ENCODE measurements around the gene GPS1. TPM values are rescaled to one million over a fixed set of nuclear protein-coding genes. Genes with fewer than 3 reads are reported as not detected.

The GPS1 gene
- polyA plus RNA-seq, 4 donors: 98.9 to 158 (median 137) TPM

- DNase-seq (ENCODE audit: low read depth in 4 of 4, low spot score in 2 of 4): no peak
These were observed 35.5 kb downstream of the GPS1 start for GRCh38 chr17:82086941-82087906.

GRCh38 chr17:82087961-82088837 lies 36.5 kb downstream of the GPS1 start:
- no peak for DNase-seq (ENCODE audit: low read depth in 4 of 4, low spot score in 2 of 4)

- no peak for DNase-seq (ENCODE audit: low read depth in 4 of 4, low spot score in 2 of 4)
These were observed 37.4 kb downstream of the GPS1 start for GRCh38 chr17:82088838-82089722.

- no peak for DNase-seq (ENCODE audit: low read depth in 4 of 4, low spot score in 2 of 4)
These were observed 38.2 kb downstream of the GPS1 start for GRCh38 chr17:82089723-82090548.

GRCh38 chr17:82090549-82091263 lies 39.0 kb downstream of the GPS1 start:
- DNase-seq (ENCODE audit: low read depth in 4 of 4, low spot score in 2 of 4): no peak

GRCh38 chr17:82091264-82092066 lies 39.8 kb downstream of the GPS1 start:
- no peak for DNase-seq (ENCODE audit: low read depth in 4 of 4, low spot score in 2 of 4)

GRCh38 chr17:82092094-82092586 lies 40.4 kb downstream of the GPS1 start:
- DNase-seq (ENCODE audit: low read depth in 4 of 4, low spot score in 2 of 4): no peak

- no peak for DNase-seq (ENCODE audit: low read depth in 4 of 4, low spot score in 2 of 4)
These were observed 40.9 kb downstream of the GPS1 start for GRCh38 chr17:82092628-82092994.

GRCh38 chr17:82092995-82093751 lies 41.5 kb downstream of the GPS1 start:
- DNase-seq (ENCODE audit: low read depth in 4 of 4, low spot score in 2 of 4): no peak

- no peak for DNase-seq (ENCODE audit: low read depth in 4 of 4, low spot score in 2 of 4)
These were observed 43.5 kb downstream of the GPS1 start for GRCh38 chr17:82094931-82095776.

GRCh38 chr17:82095777-82096708 lies 44.3 kb downstream of the GPS1 start:
- DNase-seq (ENCODE audit: low read depth in 4 of 4, low spot score in 2 of 4): no peak

GRCh38 chr17:82096709-82097183 lies 45.0 kb downstream of the GPS1 start:
- DNase-seq (ENCODE audit: low read depth in 4 of 4, low spot score in 2 of 4): no peak

GRCh38 chr17:82097184-82097918 lies 45.7 kb downstream of the GPS1 start:
- DNase-seq (ENCODE audit: low read depth in 4 of 4, low spot score in 2 of 4): no peak

- no peak for DNase-seq (ENCODE audit: low read depth in 4 of 4, low spot score in 2 of 4)
These were observed 46.1 kb downstream of the GPS1 start for GRCh38 chr17:82097919-82098168.

All from left renal cortex interstitium (tissue), 4 donors.